Endothelial cell of umbilical vein (primary cell): ENCODE measurements around the gene NUDT6. TPM values are rescaled to one million over a fixed set of nuclear protein-coding genes. Genes with fewer than 3 reads are reported as not detected.

Experiments
- BruUV-seq: library from RNA; stranded (reverse); fragments of 400-500 nt; replicated peaks from 2 replicates; lab custom pipeline; 2021; lab: Mats Ljungman, UMichigan
- CTCF ChIA-PET: fragments of 300-600, 350-600 bp; sonication (Branson Sonifier 250); formaldehyde crosslinking; loops from one replicate; lab custom pipeline; 2021; ENCODE audit warnings: antibody characterized with exemption, inconsistent platforms; lab: Charles Lee
- POLR2A ChIA-PET: fragments of 300-600, 350-600 bp; sonication (Branson Sonifier 250); formaldehyde crosslinking; loops from one replicate; lab custom pipeline; 2021; ENCODE audit warnings: antibody characterized with exemption, inconsistent platforms; lab: Charles Lee
- DNase-seq: peaks from one replicate; pipeline ENCODE4 v3.0.0-alpha.2; 2011; ENCODE audit warnings: low read depth, low spot score
- FAIRE-seq: peaks from 2 replicates; lab custom pipeline; 2011; peaks lifted over from hg19 to GRCh38; lab: Jason Lieb, UNC
- H2AFZ ChIP-seq: 2 replicates; pipeline ENCODE4 v1.6.0; 2012; ENCODE audit warnings: low read depth, low read length, control low read depth, inconsistent platforms
- H3K27ac ChIP-seq: 2 replicates; pipeline ENCODE4 v1.5.1; 2011; ENCODE audit warnings: low read depth, mild to moderate bottlenecking, control low read depth, low read length, moderate library complexity; ENCODE audit not compliant: insufficient read depth
- H3K27me3 ChIP-seq, 2 experiments: 2 replicates each; pipeline versions ENCODE4 v1.6.0 to v1.6.1; 2011; ENCODE audit warnings: low read length in 2 of 2, mixed read lengths in 1 of 2; ENCODE audit not compliant: control insufficient read depth in 2 of 2, insufficient read depth in 2 of 2
- H3K36me3 ChIP-seq, 2 experiments: 2 replicates in 1 of 2; 3 replicates in 1 of 2; pipeline ENCODE4 v1.5.1; 2011; ENCODE audit warnings: low read length in 2 of 2, mild to moderate bottlenecking in 1 of 2, moderate library complexity in 1 of 2; ENCODE audit not compliant: control insufficient read depth in 2 of 2, insufficient read depth in 2 of 2; ENCODE audit errors: extremely low read depth in 1 of 2
- H3K4me1 ChIP-seq: 3 replicates; pipeline ENCODE4 v1.5.1; 2011; ENCODE audit warnings: mild to moderate bottlenecking, low read length; ENCODE audit not compliant: control insufficient read depth, insufficient read depth; ENCODE audit errors: extremely low read depth
- H3K4me2 ChIP-seq: 2 replicates; pipeline ENCODE4 v1.6.1; 2011; ENCODE audit warnings: low read length, control low read depth, mixed read lengths; ENCODE audit not compliant: insufficient read depth
- H3K4me3 ChIP-seq, 3 experiments: fragments of 200-600 bp in 1 of 3; sonication (generic), shearing (Covaris generic) in 1 of 3; replicated peaks in 1 of 3; 2 replicates each; pipeline ENCODE4 v1.5.1; 2011 to 2016; ENCODE audit warnings: control low read depth in 3 of 3, low read length in 3 of 3, mild to moderate bottlenecking in 2 of 3, inconsistent platforms in 1 of 3, low read depth in 1 of 3, moderate library complexity in 1 of 3; ENCODE audit not compliant: insufficient read depth in 1 of 3
- H3K79me2 ChIP-seq: 2 replicates; pipeline ENCODE4 v1.6.0; 2012; ENCODE audit warnings: low read length, inconsistent platforms; ENCODE audit not compliant: control insufficient read depth, insufficient read depth
- H3K9ac ChIP-seq: replicated peaks from 2 replicates; pipeline ENCODE3; 2011; ENCODE audit warnings: low read length, control low read depth; ENCODE audit not compliant: insufficient read depth; ENCODE audit errors: extremely low read depth
- H3K9me1 ChIP-seq: replicated peaks from 3 replicates; pipeline ENCODE4 v1.6.0; 2011; ENCODE audit warnings: mild to moderate bottlenecking, low read length; ENCODE audit not compliant: control insufficient read depth, insufficient read depth; ENCODE audit errors: extremely low read depth
- H3K9me3 ChIP-seq: replicated peaks from 2 replicates; pipeline ENCODE4 v1.5.1; 2012; ENCODE audit warnings: low read length, inconsistent platforms; ENCODE audit not compliant: control insufficient read depth, insufficient read depth
- H4K20me1 ChIP-seq: replicated peaks from 2 replicates; pipeline ENCODE3; 2011; ENCODE audit warnings: mild to moderate bottlenecking, low read length; ENCODE audit not compliant: control insufficient read depth, insufficient read depth; ENCODE audit errors: extremely low read depth
- CTCF ChIP-seq, 2 donors: IDR thresholded peaks; 1 replicate in 1 of 2; 2 replicates in 1 of 2; pipeline ENCODE4 v1.5.1; 2011; ENCODE audit warnings: low read length in 2 of 2, mild to moderate bottlenecking in 2 of 2, moderate library complexity in 2 of 2, control low read depth in 1 of 2, inconsistent platforms in 1 of 2, low read depth in 1 of 2; ENCODE audit not compliant: insufficient read depth in 1 of 2; ENCODE audit errors: extremely low read depth in 1 of 2
- FOS ChIP-seq: IDR thresholded peaks from 2 replicates; pipeline ENCODE4 v1.6.1; 2011; ENCODE audit warnings: mild to moderate bottlenecking, low read length, moderate library complexity, borderline replicate concordance; ENCODE audit not compliant: insufficient read depth
- GATA2 ChIP-seq: IDR thresholded peaks from 2 replicates; pipeline ENCODE4 v1.7.0; 2011; ENCODE audit warnings: low read depth, mild to moderate bottlenecking, moderate library complexity, mixed read lengths, low read length; ENCODE audit not compliant: insufficient read length, insufficient read depth
- JUN ChIP-seq: IDR thresholded peaks from 2 replicates; pipeline ENCODE4 v1.6.1; 2011; ENCODE audit warnings: borderline replicate concordance, low read depth; ENCODE audit not compliant: insufficient read length, insufficient read depth
- MAX ChIP-seq: IDR thresholded peaks from 2 replicates; pipeline ENCODE4 v1.6.1; 2011; ENCODE audit not compliant: insufficient read depth, insufficient read length
- MYC ChIP-seq: IDR thresholded peaks from one replicate; pipeline ENCODE4 v1.6.1; 2011; ENCODE audit warnings: mild to moderate bottlenecking, low read depth, low read length
- POLR2A ChIP-seq: IDR thresholded peaks from 2 replicates; pipeline ENCODE4 v1.6.1; 2012; ENCODE audit warnings: low read depth, mild to moderate bottlenecking, control low read depth, low read length
- dilution Hi-C: fragments of 300-500 bp; cut with MboI; formaldehyde crosslinking; loops from one replicate; pipeline ENCODE4 v1.15.0; 2019; ENCODE audit warnings: low sequenced_read_pairs; ENCODE audit not compliant: extremely low pct_ligation_motif_present
- intact Hi-C: fragments of 100-400 bp; cut with micrococcal nuclease; formaldehyde crosslinking; loops from one replicate; pipeline ENCODE4 v1.10.0; 2022
- polyA plus RNA-seq, 4 experiments: library from polyadenylated mRNA; depleted of rRNA in 3 of 4; stranded (reverse) in 3 of 4; unstranded in 1 of 4; fragments of >200 nt; gene quantifications; 2 replicates each; pipeline versions ENCODE4 v1.2.1 to v1.2.3, GENCODE V29; 2011 to 2012; ENCODE audit warnings: missing spikeins in 1 of 4
- total RNA-seq: library from RNA; stranded (reverse); gene quantifications from 2 replicates; pipeline ENCODE4 v1.2.3, GENCODE V29; 2021

The NUDT6 gene
- total and polyA plus RNA-seq, 2 donors (not counting 3 experiments of a cell fraction or from before 2014, with no cell fraction given), result 5.1 to 5.4 TPM

GRCh38 chr4:122894827-122895226 lies 27.6 kb downstream of the NUDT6 start:
- Histone ChIP-seq H3K36me3 (peaks cover 0 to 7% of the 10 kb centered on the region in 2 experiments), H3K9me1 (no peaks in the 10 kb centered on the region), H3K9me3 (no peaks in the 10 kb centered on the region), H3K4me3 (no peak overlapping the region), H4K20me1 (no peaks in the 10 kb centered on the region), H3K4me1 (peaks cover 46% of the 10 kb centered on the region), H3K4me2 (no peak overlapping the region), H3K27me3 (no peaks in the 10 kb centered on the region), H3K79me2 (no peaks in the 10 kb centered on the region), H2AFZ (no peak overlapping the region), H3K9ac (no peak overlapping the region), H3K27ac (peak overlapping the region; percentile 12)
- POLR2A ChIA-PET, result no interaction called here
- no TSS peak for BruUV-seq
- dilution Hi-C loops, result no loop called here
- intact Hi-C loops, result no loop called here
- TF ChIP-seq MYC (no peak), FOS (no peak), JUN (no peak), MAX (no peak), GATA2 (no peak), POLR2A (no peak), CTCF (IDR thresholded peaks at IDR 0.05; ENCODE audit: extremely low read depth in 1 of 2, insufficient read depth in 1 of 2, low read depth in 1 of 2, low read length in 2 of 2) (no peak)
- FAIRE-seq, result no peak
- DNase-seq, result peak; percentile 39
- CTCF ChIA-PET, result interaction anchor here (1.0 to 3.5 kb wide), 3 partner anchors 19 to 137 kb away, joined by 3 to 21 read pairs (median 3); no protein-coding TSS in a partner anchor
